K562 (cell line): Measurements from ENCODE around the gene LTBP1. TPM values are rescaled to one million over a fixed set of nuclear protein-coding genes. Genes with fewer than 3 reads are reported as not detected.

Source experiments
- ATAC-seq: fragments of 200-7000 bp; cut with Tn5 transposase; 3 replicates; pipeline ENCODE4 v1.9.1; 2020; ENCODE audit warnings: moderate library complexity
- BruUV-seq: library from RNA; stranded (reverse); fragments of 400-500 nt; replicated peaks from 2 replicates; lab custom pipeline; 2021; lab: Mats Ljungman, UMichigan
- CTCF ChIA-PET: fragments of 300-600 bp; formaldehyde crosslinking; extraction: SDS; loops from one replicate; lab custom pipeline; 2021; ENCODE audit warnings: low intra/inter-chr PET ratio; lab: Yijun Ruan, JAX
- POLR2A ChIA-PET: fragments of 300-600, 350-650 bp; sonication (Branson Sonifier 250); formaldehyde crosslinking; extraction: SDS; loops from one replicate; lab custom pipeline; 2021; ENCODE audit warnings: antibody characterized with exemption, inconsistent platforms; lab: Yijun Ruan, JAX
- DNase-seq, 4 experiments: peaks; one replicate each; pipeline versions ENCODE4 v3.0.0 to v3.0.0-alpha.2; 2011 to 2018; ENCODE audit warnings: low spot score in 3 of 4, mixed read lengths in 3 of 4; ENCODE audit errors: extremely low read depth in 1 of 4
- FAIRE-seq: peaks from 2 replicates; lab custom pipeline; 2011; peaks lifted over from hg19 to GRCh38; lab: Jason Lieb, UNC
- H2AFZ ChIP-seq: 2 replicates; pipeline ENCODE4 v1.6.0; 2011; ENCODE audit warnings: low read depth, low read length, control low read depth, inconsistent platforms
- H3K27ac ChIP-seq: fragments of 200-600 bp; 3 replicates; pipeline ENCODE4 v1.8.0; 2011; ENCODE audit warnings: low read depth, mild to moderate bottlenecking, control low read depth, inconsistent platforms, low read length, moderate library complexity, mixed read lengths; ENCODE audit errors: extremely low read depth
- H3K27me3 ChIP-seq, 2 experiments: fragments of 300-600 bp in 1 of 2; 2 replicates in 1 of 2; 3 replicates in 1 of 2; pipeline versions ENCODE4 v1.6.0 to v1.8.0; 2011; ENCODE audit warnings: inconsistent platforms in 2 of 2, low read length in 2 of 2, mild to moderate bottlenecking in 1 of 2, mixed read lengths in 1 of 2, moderate library complexity in 1 of 2; ENCODE audit not compliant: control insufficient read depth in 2 of 2, insufficient read depth in 2 of 2
- H3K36me3 ChIP-seq: fragments of 300-600 bp; 3 replicates; pipeline ENCODE4 v1.8.0; 2011; ENCODE audit warnings: mild to moderate bottlenecking, low read length, inconsistent platforms; ENCODE audit not compliant: control insufficient read depth, insufficient read depth
- H3K4me1 ChIP-seq, 2 experiments: fragments of 200-600 bp in 1 of 2; replicated peaks in 1 of 2; 2 replicates in 1 of 2; 3 replicates in 1 of 2; pipeline versions ENCODE4 v1.5.1 to v1.8.0; 2011; ENCODE audit warnings: inconsistent platforms in 2 of 2, low read length in 2 of 2, mild to moderate bottlenecking in 1 of 2, mixed read lengths in 1 of 2, moderate library complexity in 1 of 2; ENCODE audit not compliant: control insufficient read depth in 2 of 2, insufficient read depth in 2 of 2
- H3K4me2 ChIP-seq: 2 replicates; pipeline ENCODE4 v1.6.1; 2011; ENCODE audit warnings: low read length, control low read depth, inconsistent platforms, mixed read lengths; ENCODE audit not compliant: insufficient read depth
- H3K4me3 ChIP-seq: fragments of 200-600 bp; sonication (generic), shearing (Covaris generic); 2 replicates; pipeline ENCODE4 v1.5.1; 2016; ENCODE audit warnings: control low read depth, inconsistent platforms
- H3K79me2 ChIP-seq: fragments of 200-600 bp; 3 replicates; pipeline ENCODE4 v1.8.0; 2011; ENCODE audit warnings: low read length, inconsistent platforms; ENCODE audit not compliant: control insufficient read depth, insufficient read depth
- H3K9ac ChIP-seq, 2 experiments: 2 replicates each; pipeline versions ENCODE4 v1.6.0 to v1.6.1; 2011; ENCODE audit warnings: low read depth in 2 of 2, low read length in 2 of 2, control low read depth in 1 of 2, inconsistent platforms in 1 of 2, mild to moderate bottlenecking in 1 of 2, mixed read lengths in 1 of 2; ENCODE audit not compliant: insufficient read depth in 1 of 2
- H3K9me1 ChIP-seq: one replicate; pipeline ENCODE4 v1.6.0; 2011; ENCODE audit warnings: inconsistent platforms, mild to moderate bottlenecking, low read length, moderate library complexity; ENCODE audit not compliant: control insufficient read depth, insufficient read depth
- H3K9me3 ChIP-seq: replicated peaks from 2 replicates; pipeline ENCODE4 v1.5.1; 2011; ENCODE audit warnings: low read depth, low read length, inconsistent platforms; ENCODE audit not compliant: control insufficient read depth, insufficient read depth
- H4K20me1 ChIP-seq: replicated peaks from 2 replicates; pipeline ENCODE4 v1.6.1; 2011; ENCODE audit warnings: low read length, inconsistent platforms, mixed read lengths; ENCODE audit not compliant: control insufficient read depth, insufficient read depth
- BRD4 ChIP-seq: fragments of 200-600 bp; sonication (generic); IDR thresholded peaks from 2 replicates; pipeline ENCODE4 v1.6.1; 2017; ENCODE audit warnings: inconsistent platforms
- CREBBP ChIP-seq: IDR thresholded peaks from one replicate; pipeline ENCODE4 v1.6.1; 2012; ENCODE audit warnings: low read depth, mild to moderate bottlenecking, control low read depth, inconsistent platforms, low read length
- FOXK1 ChIP-seq: sonication (generic); formaldehyde crosslinking; IDR thresholded peaks from 2 replicates; pipeline ENCODE4 v1.8.0; 2022; ENCODE audit warnings: missing genetic modification reagents, mild to moderate bottlenecking, borderline replicate concordance
- KLF1 ChIP-seq: fragments of 450-650 bp; IDR thresholded peaks from 2 replicates; pipeline ENCODE4 v1.6.1; 2016; ENCODE audit warnings: missing genetic modification characterization, missing compliant biosample characterization
- NFATC3 ChIP-seq: fragments of 450-650 bp; IDR thresholded peaks from 2 replicates; pipeline ENCODE4 v1.6.1; 2017; ENCODE audit warnings: mild to moderate bottlenecking
- PCBP1 ChIP-seq: fragments of 200-400 bp; formaldehyde crosslinking; IDR thresholded peaks from 2 replicates; pipeline ENCODE4 v1.6.1; 2018; ENCODE audit warnings: mild to moderate bottlenecking, low read depth, low read length; ENCODE audit not compliant: poor library complexity, severe bottlenecking
- ZFX ChIP-seq: sonication (generic); formaldehyde crosslinking; IDR thresholded peaks from 2 replicates; pipeline ENCODE4 v1.8.0; 2022; ENCODE audit warnings: mild to moderate bottlenecking, missing genetic modification reagents, moderate library complexity
- ZNF324 ChIP-seq: fragments of 250-450 bp; sonication (Bioruptor Pico); IDR thresholded peaks from 2 replicates; pipeline ENCODE4 v1.4.0; 2020; ENCODE audit warnings: mild to moderate bottlenecking
- ZNF408 ChIP-seq: fragments of 250-450 bp; sonication (Bioruptor Pico); IDR thresholded peaks from 2 replicates; pipeline ENCODE4 v1.4.0; 2020; ENCODE audit warnings: low read depth, mild to moderate bottlenecking, moderate library complexity
- ZNF445 ChIP-seq: fragments of 250-450 bp; sonication (Bioruptor Pico); IDR thresholded peaks from 2 replicates; pipeline ENCODE4 v1.4.0; 2020; ENCODE audit warnings: low read depth, mild to moderate bottlenecking, moderate library complexity
- ZNF589 ChIP-seq: fragments of 200-800 bp; sonication (Bioruptor generic); IDR thresholded peaks from 2 replicates; pipeline ENCODE4 v1.6.1; 2016; ENCODE audit warnings: low read depth, missing genetic modification characterization, missing compliant biosample characterization
- WGBS: fragments of 100-300 bp; shearing (Covaris generic); methylation state at CpG from one replicate; pipeline ENCODE4 v1.1.6; 2016; ENCODE audit warnings: low coverage, mixed read lengths; ENCODE audit not compliant: insufficient coverage; ENCODE audit errors: missing lambda C conversion rate; 5-methylcytosine and 5-hydroxymethylcytosine counted together
- in situ Hi-C: fragments of 300-500 bp; cut with MboI; formaldehyde crosslinking; loops from 4 replicates; pipeline ENCODE4 v1.15.0; 2018; ENCODE audit warnings: inconsistent platforms, mixed read lengths
- intact Hi-C: fragments of 100-400 bp; cut with micrococcal nuclease; formaldehyde crosslinking; loops from 2 replicates; pipeline ENCODE4 v1.14.2; 2022
- polyA plus RNA-seq, 8 experiments: library from polyadenylated mRNA; depleted of rRNA in 4 of 8; stranded (reverse) in 5 of 8; unstranded in 3 of 8; fragments of >200 nt; fragmentation: Nextera tagmentation in 2 of 8; fragmentation: Illumina TruSeq in 1 of 8; extraction: Ambion mirVana in 2 of 8; extraction: Trizol in 1 of 8; gene quantifications; 2 replicates each; pipeline versions ENCODE4 v1.2.1 to v1.2.3, GENCODE V29; 2011 to 2014; ENCODE audit warnings: inconsistent platforms in 1 of 8, missing spikeins in 1 of 8
- total RNA-seq, 7 experiments: library from RNA; depleted of rRNA in 6 of 7; stranded (reverse); fragments of >200 nt in 6 of 7; fragmentation: Illumina TruSeq in 2 of 7; extraction: Trizol in 2 of 7; gene quantifications; 2 replicates each; pipeline versions ENCODE4 v1.2.1 to v1.2.3, GENCODE V29; 2011 to 2021; ENCODE audit warnings: low replicate concordance in 1 of 7
- TF ChIP-seq, protein P1 (sequence below): fragments of 250-450 bp; sonication (Bioruptor Pico); IDR thresholded peaks from 2 replicates; pipeline ENCODE4 v1.5.1; 2021; ENCODE audit warnings: mild to moderate bottlenecking
- TF ChIP-seq, protein P2 (sequence below): sonication (generic); formaldehyde crosslinking; IDR thresholded peaks from 2 replicates; pipeline ENCODE4 v1.8.1; 2023; ENCODE audit warnings: missing genetic modification reagents, mild to moderate bottlenecking, borderline replicate concordance
- TF ChIP-seq, protein P3 (sequence below): fragments of 150-350 bp; conservative IDR thresholded peaks from 2 replicates; pipeline ENCODE4 v1.6.1; 2014; ENCODE audit warnings: low read length

Gene LTBP1
- total and polyA plus RNA-seq, 9 of the 15 experiments (the other 6 are each of a cell fraction or from before 2014, with no cell fraction given) = 3.6 to 16.4 (median 8.5) TPM

DNA sequence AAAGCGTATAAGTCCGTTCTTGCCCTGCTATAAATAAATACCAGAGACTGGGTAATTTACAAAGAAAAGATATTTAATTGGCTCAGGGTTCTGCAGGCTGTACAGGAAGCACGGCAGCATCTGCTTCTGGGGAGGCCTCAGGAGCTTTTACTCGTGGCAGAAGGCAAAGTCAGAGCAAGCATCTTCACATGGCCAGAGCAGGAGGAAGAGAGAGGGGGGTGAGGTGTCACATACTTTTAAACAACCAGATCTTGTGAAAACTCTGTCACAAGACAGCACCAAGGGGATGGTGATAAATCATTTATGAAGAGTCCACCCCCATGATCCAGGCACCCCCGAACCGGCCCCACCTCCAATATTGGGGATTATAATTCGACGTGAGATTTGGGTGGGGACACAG, 130.6 kb downstream of the LTBP1 start:
- no peaks in the 10 kb centered on the region for H3K9me1 ChIP-seq
- TF ChIP-seq KLF1 (tag) (no peak), FOXK1 (CRISPR knock-in tag) (no peak), BRD4 (no peak), ZNF324 (CRISPR knock-in tag) (no peak), PCBP1 (no peak), ZNF445 (CRISPR knock-in tag) (no peak), NFATC3 (no peak), ZNF589 (CRISPR knock-in tag) (no peak), ZNF408 (CRISPR knock-in tag) (no peak), ZFX (no peak), CREBBP (no peak)
- TF ChIP-seq, protein P1, sequence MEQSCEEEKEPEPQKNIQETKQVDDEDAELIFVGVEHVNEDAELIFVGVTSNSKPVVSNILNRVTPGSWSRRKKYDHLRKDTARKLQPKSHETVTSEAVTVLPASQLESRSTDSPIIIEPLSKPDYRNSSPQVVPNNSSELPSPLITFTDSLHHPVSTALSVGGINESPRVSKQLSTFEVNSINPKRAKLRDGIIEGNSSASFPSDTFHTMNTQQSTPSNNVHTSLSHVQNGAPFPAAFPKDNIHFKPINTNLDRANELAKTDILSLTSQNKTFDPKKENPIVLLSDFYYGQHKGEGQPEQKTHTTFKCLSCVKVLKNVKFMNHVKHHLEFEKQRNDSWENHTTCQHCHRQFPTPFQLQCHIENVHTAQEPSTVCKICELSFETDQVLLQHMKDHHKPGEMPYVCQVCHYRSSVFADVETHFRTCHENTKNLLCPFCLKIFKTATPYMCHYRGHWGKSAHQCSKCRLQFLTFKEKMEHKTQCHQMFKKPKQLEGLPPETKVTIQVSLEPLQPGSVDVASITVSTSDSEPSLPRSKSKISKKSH (CRISPR knock-in tag) = no peak
- TF ChIP-seq, protein P2, sequence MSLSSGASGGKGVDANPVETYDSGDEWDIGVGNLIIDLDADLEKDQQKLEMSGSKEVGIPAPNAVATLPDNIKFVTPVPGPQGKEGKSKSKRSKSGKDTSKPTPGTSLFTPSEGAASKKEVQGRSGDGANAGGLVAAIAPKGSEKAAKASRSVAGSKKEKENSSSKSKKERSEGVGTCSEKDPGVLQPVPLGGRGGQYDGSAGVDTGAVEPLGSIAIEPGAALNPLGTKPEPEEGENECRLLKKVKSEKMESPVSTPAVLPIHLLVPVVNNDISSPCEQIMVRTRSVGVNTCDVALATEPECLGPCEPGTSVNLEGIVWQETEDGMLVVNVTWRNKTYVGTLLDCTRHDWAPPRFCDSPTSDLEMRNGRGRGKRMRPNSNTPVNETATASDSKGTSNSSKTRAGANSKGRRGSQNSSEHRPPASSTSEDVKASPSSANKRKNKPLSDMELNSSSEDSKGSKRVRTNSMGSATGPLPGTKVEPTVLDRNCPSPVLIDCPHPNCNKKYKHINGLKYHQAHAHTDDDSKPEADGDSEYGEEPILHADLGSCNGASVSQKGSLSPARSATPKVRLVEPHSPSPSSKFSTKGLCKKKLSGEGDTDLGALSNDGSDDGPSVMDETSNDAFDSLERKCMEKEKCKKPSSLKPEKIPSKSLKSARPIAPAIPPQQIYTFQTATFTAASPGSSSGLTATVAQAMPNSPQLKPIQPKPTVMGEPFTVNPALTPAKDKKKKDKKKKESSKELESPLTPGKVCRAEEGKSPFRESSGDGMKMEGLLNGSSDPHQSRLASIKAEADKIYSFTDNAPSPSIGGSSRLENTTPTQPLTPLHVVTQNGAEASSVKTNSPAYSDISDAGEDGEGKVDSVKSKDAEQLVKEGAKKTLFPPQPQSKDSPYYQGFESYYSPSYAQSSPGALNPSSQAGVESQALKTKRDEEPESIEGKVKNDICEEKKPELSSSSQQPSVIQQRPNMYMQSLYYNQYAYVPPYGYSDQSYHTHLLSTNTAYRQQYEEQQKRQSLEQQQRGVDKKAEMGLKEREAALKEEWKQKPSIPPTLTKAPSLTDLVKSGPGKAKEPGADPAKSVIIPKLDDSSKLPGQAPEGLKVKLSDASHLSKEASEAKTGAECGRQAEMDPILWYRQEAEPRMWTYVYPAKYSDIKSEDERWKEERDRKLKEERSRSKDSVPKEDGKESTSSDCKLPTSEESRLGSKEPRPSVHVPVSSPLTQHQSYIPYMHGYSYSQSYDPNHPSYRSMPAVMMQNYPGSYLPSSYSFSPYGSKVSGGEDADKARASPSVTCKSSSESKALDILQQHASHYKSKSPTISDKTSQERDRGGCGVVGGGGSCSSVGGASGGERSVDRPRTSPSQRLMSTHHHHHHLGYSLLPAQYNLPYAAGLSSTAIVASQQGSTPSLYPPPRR (CRISPR knock-in tag) = no peak
- TF ChIP-seq, protein P3, sequence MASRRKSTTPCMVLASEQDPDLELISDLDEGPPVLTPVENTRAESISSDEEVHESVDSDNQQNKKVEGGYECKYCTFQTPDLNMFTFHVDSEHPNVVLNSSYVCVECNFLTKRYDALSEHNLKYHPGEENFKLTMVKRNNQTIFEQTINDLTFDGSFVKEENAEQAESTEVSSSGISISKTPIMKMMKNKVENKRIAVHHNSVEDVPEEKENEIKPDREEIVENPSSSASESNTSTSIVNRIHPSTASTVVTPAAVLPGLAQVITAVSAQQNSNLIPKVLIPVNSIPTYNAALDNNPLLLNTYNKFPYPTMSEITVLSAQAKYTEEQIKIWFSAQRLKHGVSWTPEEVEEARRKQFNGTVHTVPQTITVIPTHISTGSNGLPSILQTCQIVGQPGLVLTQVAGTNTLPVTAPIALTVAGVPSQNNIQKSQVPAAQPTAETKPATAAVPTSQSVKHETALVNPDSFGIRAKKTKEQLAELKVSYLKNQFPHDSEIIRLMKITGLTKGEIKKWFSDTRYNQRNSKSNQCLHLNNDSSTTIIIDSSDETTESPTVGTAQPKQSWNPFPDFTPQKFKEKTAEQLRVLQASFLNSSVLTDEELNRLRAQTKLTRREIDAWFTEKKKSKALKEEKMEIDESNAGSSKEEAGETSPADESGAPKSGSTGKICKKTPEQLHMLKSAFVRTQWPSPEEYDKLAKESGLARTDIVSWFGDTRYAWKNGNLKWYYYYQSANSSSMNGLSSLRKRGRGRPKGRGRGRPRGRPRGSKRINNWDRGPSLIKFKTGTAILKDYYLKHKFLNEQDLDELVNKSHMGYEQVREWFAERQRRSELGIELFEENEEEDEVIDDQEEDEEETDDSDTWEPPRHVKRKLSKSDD = no peak
- H3K27me3 ChIP-seq = no peaks in the 10 kb centered on the region
- ATAC-seq (no peak), DNase-seq (no peak), FAIRE-seq (no peak)
- in situ Hi-C loops (no loop called here), intact Hi-C loops (no loop called here)
- H3K36me3 ChIP-seq = no peaks in the 10 kb centered on the region; the same call in 2 of the 3 replicates
- H3K9me3 ChIP-seq = no peaks in the 10 kb centered on the region
- H4K20me1 ChIP-seq = no peaks in the 10 kb centered on the region
- H3K9ac ChIP-seq = no peak overlapping the region
- ChIA-PET POLR2A (no interaction called here), CTCF (no interaction called here)
- no peak overlapping the region for H3K4me2 ChIP-seq
- H3K4me1 ChIP-seq = no peaks in the 10 kb centered on the region
- H3K27ac ChIP-seq = no peak overlapping the region
- H2AFZ ChIP-seq = no peak overlapping the region
- H3K79me2 ChIP-seq = no peaks in the 10 kb centered on the region
- no peak overlapping the region for H3K4me3 ChIP-seq
- 34% methylated on average over 8 of the region's 8 CpGs for WGBS
- no TSS peak for BruUV-seq
